OCI-LY3 (cell line): ENCODE measurements around the gene C1QTNF2.

Experiments used
- H2AFZ ChIP-seq: fragments of 200-600, 300-600 bp; shearing (Covaris generic); 2 replicates; pipeline ENCODE4 v1.6.0; 2014; ENCODE audit warnings: antibody characterized with exemption, low read depth, low read length
- H3K27ac ChIP-seq: fragments of 200-600, 300-600 bp; sonication (generic); 2 replicates; pipeline ENCODE4 v1.5.1; 2014; ENCODE audit warnings: mild to moderate bottlenecking, low read length, moderate library complexity, mixed read lengths
- H3K27me3 ChIP-seq: fragments of 200-600, 300-600 bp; sonication (generic); 2 replicates; pipeline ENCODE4 v1.6.1; 2014; ENCODE audit warnings: low read depth, low read length, mixed read lengths
- H3K36me3 ChIP-seq: fragments of 200-600, 300-600 bp; sonication (generic); replicated peaks from 2 replicates; pipeline ENCODE3; 2014; ENCODE audit warnings: low read depth, low read length, mixed read lengths
- H3K4me1 ChIP-seq: fragments of 300-600, 200-600 bp; sonication (generic); 2 replicates; pipeline ENCODE4 v1.6.1; 2014; ENCODE audit warnings: low read length, mixed read lengths
- H3K4me2 ChIP-seq: fragments of 200-600, 300-600 bp; sonication (generic); 2 replicates; pipeline ENCODE4 v1.6.1; 2014; ENCODE audit warnings: low read length, mixed read lengths
- H3K4me3 ChIP-seq: fragments of 300-600, 200-600 bp; sonication (generic); 2 replicates; pipeline ENCODE4 v1.5.1; 2014; ENCODE audit warnings: antibody characterized with exemption, mild to moderate bottlenecking, low read length, moderate library complexity
- H3K79me2 ChIP-seq: fragments of 300-600, 200-600 bp; shearing (Covaris generic); 2 replicates; pipeline ENCODE4 v1.6.1; 2014; ENCODE audit warnings: mild to moderate bottlenecking, low read length, mixed read lengths
- H3K9ac ChIP-seq: fragments of 300-600, 200-600 bp; shearing (Covaris generic); 2 replicates; pipeline ENCODE4 v1.6.0; 2014; ENCODE audit warnings: mild to moderate bottlenecking, low read length, moderate library complexity
- H3K9me3 ChIP-seq: fragments of 200-600, 300-600 bp; shearing (Covaris generic); 2 replicates; pipeline ENCODE4 v1.6.1; 2014; ENCODE audit warnings: low read length, mixed read lengths; ENCODE audit not compliant: insufficient read depth
- H4K20me1 ChIP-seq: fragments of 200-600, 300-600 bp; sonication (generic); 2 replicates; pipeline ENCODE4 v1.6.1; 2016; ENCODE audit warnings: low read length, mixed read lengths; ENCODE audit not compliant: insufficient read depth
- EZH2phosphoT487 ChIP-seq: fragments of 200-600 bp; shearing (Covaris generic); IDR thresholded peaks from 2 replicates; pipeline ENCODE4 v1.6.1; 2018; ENCODE audit warnings: antibody characterized with exemption, mixed run types, low read depth
- TF ChIP-seq, protein P1 (sequence below): fragments of 200-600, 300-600 bp; sonication (generic); IDR thresholded peaks from 2 replicates; pipeline ENCODE4 v1.5.1; 2014; ENCODE audit warnings: antibody characterized with exemption, low read length, low read depth

C1QTNF2 gene

DNA sequence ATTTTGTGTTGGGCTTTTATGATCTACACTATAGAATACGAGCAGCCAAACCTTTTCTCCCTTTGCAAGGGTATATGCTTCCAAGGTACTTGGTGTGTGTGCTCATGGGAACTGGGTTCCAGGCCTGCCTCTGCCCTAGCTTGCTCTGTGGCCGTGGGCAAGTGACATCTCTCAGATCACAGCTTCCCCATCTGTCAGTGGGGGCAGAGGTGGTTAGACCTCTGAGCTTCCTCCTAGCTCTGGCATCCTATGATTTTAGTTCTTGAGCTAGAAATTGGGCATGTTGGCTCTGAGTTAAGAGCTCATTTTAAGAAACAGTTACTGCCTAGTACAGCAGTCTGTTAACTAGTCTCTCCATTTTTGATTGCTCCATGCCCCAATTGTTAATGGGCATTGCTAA, 45.5 kb downstream of the C1QTNF2 start:
- no peak for TF ChIP-seq EZH2phosphoT487
- TF ChIP-seq, protein P1, sequence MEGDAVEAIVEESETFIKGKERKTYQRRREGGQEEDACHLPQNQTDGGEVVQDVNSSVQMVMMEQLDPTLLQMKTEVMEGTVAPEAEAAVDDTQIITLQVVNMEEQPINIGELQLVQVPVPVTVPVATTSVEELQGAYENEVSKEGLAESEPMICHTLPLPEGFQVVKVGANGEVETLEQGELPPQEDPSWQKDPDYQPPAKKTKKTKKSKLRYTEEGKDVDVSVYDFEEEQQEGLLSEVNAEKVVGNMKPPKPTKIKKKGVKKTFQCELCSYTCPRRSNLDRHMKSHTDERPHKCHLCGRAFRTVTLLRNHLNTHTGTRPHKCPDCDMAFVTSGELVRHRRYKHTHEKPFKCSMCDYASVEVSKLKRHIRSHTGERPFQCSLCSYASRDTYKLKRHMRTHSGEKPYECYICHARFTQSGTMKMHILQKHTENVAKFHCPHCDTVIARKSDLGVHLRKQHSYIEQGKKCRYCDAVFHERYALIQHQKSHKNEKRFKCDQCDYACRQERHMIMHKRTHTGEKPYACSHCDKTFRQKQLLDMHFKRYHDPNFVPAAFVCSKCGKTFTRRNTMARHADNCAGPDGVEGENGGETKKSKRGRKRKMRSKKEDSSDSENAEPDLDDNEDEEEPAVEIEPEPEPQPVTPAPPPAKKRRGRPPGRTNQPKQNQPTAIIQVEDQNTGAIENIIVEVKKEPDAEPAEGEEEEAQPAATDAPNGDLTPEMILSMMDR, result no peak
- H3K79me2 ChIP-seq, result no peaks in the 10 kb centered on the region

DNA sequence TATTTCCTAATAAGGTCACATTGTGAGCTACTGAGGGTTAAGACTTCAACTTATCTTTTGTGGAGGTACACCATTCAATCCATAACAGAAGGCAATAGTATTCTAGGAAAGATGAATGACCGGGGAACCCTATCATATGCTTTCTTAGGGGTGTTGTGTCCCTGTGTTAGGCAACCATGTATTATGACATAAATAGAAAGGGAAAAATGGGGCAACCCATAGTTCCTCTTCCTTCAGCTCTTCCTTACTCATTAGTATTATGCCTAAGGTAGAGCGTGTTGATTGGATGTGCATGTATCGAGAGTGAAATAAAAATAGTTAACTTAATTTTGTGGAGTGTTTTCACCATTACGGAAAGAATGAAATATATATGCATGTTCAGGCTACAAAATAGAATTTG, 52.0 kb downstream of the C1QTNF2 start:
- Histone ChIP-seq H3K27me3 (no peaks in the 10 kb centered on the region), H3K9me3 (no peaks in the 10 kb centered on the region), H3K4me1 (peaks cover 4% of the 10 kb centered on the region; the same call in 1 of the 2 replicates), H3K79me2 (no peaks in the 10 kb centered on the region), H4K20me1 (no peaks in the 10 kb centered on the region), H3K9ac (no peak overlapping the region), H3K36me3 (no peaks in the 10 kb centered on the region), H3K4me3 (no peak overlapping the region), H3K4me2 (no peak overlapping the region), H2AFZ (no peak overlapping the region), H3K27ac (no peak overlapping the region)
- no peak for TF ChIP-seq EZH2phosphoT487
- TF ChIP-seq, protein P1, result no peak

More for the DNA sequence above, 45.5 kb downstream of the C1QTNF2 start:
- Histone ChIP-seq H3K4me3 (no peak overlapping the region), H3K9me3 (no peaks in the 10 kb centered on the region), H3K27ac (no peak overlapping the region), H3K9ac (no peak overlapping the region), H3K4me2 (no peak overlapping the region), H3K4me1 (no peaks in the 10 kb centered on the region), H3K36me3 (no peaks in the 10 kb centered on the region), H3K27me3 (no peaks in the 10 kb centered on the region), H4K20me1 (no peaks in the 10 kb centered on the region), H2AFZ (no peak overlapping the region)

DNA sequence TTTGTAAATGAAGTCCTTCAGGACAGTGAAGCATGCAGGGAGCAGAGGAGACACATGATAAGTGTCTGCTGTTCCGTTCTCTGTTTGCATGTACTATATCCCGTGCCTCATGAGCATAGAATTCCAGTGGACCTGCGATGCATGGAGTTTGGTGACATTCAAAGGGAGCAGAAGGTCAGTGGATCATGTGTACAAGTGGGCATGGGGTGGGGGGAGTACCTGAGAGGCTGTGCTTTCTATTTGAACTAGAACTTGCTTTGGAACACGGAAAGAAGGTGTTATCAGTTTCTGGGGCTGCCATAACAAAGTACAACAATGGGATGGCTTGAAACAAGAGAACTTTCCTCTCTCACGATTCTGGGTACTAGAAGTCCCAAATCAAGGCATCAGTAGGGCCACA, 53.0 kb downstream of the C1QTNF2 start:
- Histone ChIP-seq H3K4me2 (no peak overlapping the region), H3K9ac (no peak overlapping the region), H4K20me1 (no peaks in the 10 kb centered on the region), H3K27ac (no peak overlapping the region), H2AFZ (no peak overlapping the region), H3K4me3 (no peak overlapping the region), H3K4me1 (peaks cover 4% of the 10 kb centered on the region; the same call in 1 of the 2 replicates), H3K9me3 (no peaks in the 10 kb centered on the region), H3K27me3 (no peaks in the 10 kb centered on the region), H3K36me3 (no peaks in the 10 kb centered on the region), H3K79me2 (no peaks in the 10 kb centered on the region)
- TF ChIP-seq, protein P1, result no peak
- TF ChIP-seq EZH2phosphoT487, result no peak

DNA sequence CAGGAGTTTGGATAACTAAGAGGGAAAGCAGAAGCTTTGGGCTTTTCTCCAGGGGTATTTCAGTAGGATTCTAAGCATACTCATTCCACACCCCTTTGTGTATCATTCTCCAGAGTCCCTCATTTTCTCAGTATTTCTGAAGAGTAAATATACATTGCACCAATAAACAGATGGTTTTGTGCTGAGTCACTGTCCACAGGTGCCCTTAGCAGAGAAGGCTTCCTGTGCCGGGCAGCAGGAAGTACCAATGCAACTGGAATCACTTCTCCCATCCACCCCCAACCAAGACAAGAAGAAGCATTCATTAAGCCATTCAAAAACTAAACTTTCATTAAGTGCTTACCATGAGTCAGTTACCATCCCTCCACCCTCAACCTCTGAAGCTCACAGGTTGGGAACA, 54.5 kb downstream of the C1QTNF2 start:
- H2AFZ ChIP-seq, result no peak overlapping the region
- no peak for TF ChIP-seq EZH2phosphoT487
- TF ChIP-seq, protein P1, result no peak
- no peak overlapping the region for H3K4me3 ChIP-seq
- no peaks in the 10 kb centered on the region for H3K9me3 ChIP-seq
- H3K27me3 ChIP-seq, result no peaks in the 10 kb centered on the region
- H3K36me3 ChIP-seq, result no peaks in the 10 kb centered on the region
- H3K4me2 ChIP-seq, result no peak overlapping the region
- H3K4me1 ChIP-seq, result peaks cover 4% of the 10 kb centered on the region; the same call in 1 of the 2 replicates
- H3K27ac ChIP-seq, result no peak overlapping the region
- no peak overlapping the region for H3K9ac ChIP-seq
- H4K20me1 ChIP-seq, result no peaks in the 10 kb centered on the region
- H3K79me2 ChIP-seq, result no peaks in the 10 kb centered on the region
